Hepatocyte (in vitro differentiated cells): ENCODE measurements around the gene PSMD8.

Experiments used
- EZH2 ChIP-seq: fragments of 200-600 bp; sonication (generic); IDR thresholded peaks from 2 replicates; pipeline ENCODE4 v1.6.1; 2016; ENCODE audit warnings: antibody characterized with exemption, mild to moderate bottlenecking, borderline replicate concordance
- TF ChIP-seq, protein P1 (sequence below): fragments of 200-600 bp; sonication (generic); IDR thresholded peaks from 2 replicates; pipeline ENCODE4 v1.5.1; 2016; ENCODE audit warnings: antibody characterized with exemption, mild to moderate bottlenecking; ENCODE audit not compliant: poor library complexity

DNA sequence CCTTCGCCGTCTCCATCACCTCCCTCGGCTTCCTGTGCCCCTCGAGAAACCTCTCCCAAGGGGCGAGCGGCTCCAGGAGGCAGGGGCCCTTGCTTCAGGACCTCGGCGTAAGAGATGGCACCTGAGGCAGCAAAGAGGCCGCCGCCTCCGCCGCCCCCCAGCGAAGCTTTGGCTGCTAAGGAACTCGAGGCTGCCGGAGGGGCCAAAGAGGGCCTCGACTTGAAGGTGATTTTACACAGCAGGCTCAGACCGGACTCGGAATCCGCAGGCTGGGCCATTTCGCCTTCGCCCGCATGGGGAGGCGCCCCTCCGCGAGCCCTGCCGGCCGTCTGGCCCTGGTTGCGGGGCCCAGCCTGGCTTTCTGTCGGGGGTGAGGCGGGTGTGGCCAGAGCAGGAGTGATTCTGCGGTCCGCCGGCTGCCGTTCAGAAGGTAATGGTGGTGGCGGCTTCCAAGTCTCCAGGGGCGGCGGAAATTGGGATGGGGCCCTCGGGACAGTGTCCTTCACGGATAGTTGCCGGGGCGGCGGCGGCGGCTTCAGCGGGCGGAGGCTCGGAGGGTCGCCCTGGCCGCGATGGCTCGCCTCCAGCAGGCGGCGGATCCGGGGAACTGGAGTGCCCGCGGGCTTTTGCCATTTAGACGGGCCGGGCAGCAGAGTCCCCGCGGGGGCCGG, 12.1 kb downstream of the PSMD8 start:
- TF ChIP-seq, protein P1, sequence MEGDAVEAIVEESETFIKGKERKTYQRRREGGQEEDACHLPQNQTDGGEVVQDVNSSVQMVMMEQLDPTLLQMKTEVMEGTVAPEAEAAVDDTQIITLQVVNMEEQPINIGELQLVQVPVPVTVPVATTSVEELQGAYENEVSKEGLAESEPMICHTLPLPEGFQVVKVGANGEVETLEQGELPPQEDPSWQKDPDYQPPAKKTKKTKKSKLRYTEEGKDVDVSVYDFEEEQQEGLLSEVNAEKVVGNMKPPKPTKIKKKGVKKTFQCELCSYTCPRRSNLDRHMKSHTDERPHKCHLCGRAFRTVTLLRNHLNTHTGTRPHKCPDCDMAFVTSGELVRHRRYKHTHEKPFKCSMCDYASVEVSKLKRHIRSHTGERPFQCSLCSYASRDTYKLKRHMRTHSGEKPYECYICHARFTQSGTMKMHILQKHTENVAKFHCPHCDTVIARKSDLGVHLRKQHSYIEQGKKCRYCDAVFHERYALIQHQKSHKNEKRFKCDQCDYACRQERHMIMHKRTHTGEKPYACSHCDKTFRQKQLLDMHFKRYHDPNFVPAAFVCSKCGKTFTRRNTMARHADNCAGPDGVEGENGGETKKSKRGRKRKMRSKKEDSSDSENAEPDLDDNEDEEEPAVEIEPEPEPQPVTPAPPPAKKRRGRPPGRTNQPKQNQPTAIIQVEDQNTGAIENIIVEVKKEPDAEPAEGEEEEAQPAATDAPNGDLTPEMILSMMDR, result no peak
- TF ChIP-seq EZH2, result no peak
